ENCODE results near the gene CSNK1A1L. TPM values are rescaled to one million over a fixed set of nuclear protein-coding genes. Genes with fewer than 3 reads are reported as not detected.

CSNK1A1L gene
- total RNA-seq, 1 experiment from 2014 or later: not detected

DNA sequence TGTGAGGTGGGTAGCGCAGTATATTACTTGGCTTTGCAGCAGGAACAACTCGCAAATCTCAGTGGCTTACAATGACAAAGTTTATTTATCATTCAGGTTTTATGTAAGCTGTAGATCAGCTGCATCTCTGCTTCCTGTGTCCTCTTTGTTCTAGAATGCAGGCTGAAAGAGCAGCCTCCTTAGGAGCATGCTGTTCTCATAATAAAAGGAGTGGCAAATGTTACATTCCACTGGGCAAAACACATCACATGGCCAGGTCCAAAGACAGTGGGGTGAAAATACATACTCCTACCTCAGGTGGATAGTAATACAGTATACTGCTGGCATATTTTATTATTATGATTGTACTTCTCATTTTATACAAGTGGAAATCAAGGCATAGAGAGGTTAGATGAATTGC lies 1.2 kb upstream of the CSNK1A1L start:
- H3K9me3 ChIP-seq (ENCODE audit: control insufficient read depth in 1 of 2, insufficient read depth in 1 of 2, low read depth in 1 of 2, low read length in 2 of 2): no peaks in the 10 kb centered on the region
- no peak for ATAC-seq
- H3K36me3 ChIP-seq (ENCODE audit: control insufficient read depth in 1 of 2, insufficient read depth in 2 of 2, low read length in 2 of 2): no peaks in the 10 kb centered on the region
- no peak overlapping the region for H3K4me3 ChIP-seq (replicated peaks in 1 of 2; ENCODE audit: low read depth in 1 of 2, low read length in 2 of 2)
- BruUV-seq (replicated peaks): no TSS peak
- no peaks in the 10 kb centered on the region for H4K20me1 ChIP-seq (ENCODE audit: insufficient read depth)
- no peak for TF ChIP-seq CTCF (IDR thresholded peaks at IDR 0.05 in 2 of 3, conservative IDR thresholded peaks at IDR 0.05 in 1 of 3; ENCODE audit: borderline replicate concordance in 1 of 3, insufficient read depth in 1 of 3, low read depth in 2 of 3, low read length in 2 of 3)
- no peak for TF ChIP-seq ZNF274 (IDR thresholded peaks at IDR 0.05; ENCODE audit: low read depth, low read length)
- TF ChIP-seq SIN3A (IDR thresholded peaks at IDR 0.05; ENCODE audit: low read depth): no peak
- TF ChIP-seq SP1 (IDR thresholded peaks at IDR 0.05; ENCODE audit: low read depth): no peak
- TF ChIP-seq YY1 (IDR thresholded peaks at IDR 0.05; ENCODE audit: extremely low read depth, insufficient replicate concordance, low read depth, low read length): no peak
- no peak for TF ChIP-seq JUND (IDR thresholded peaks at IDR 0.05)
- TF ChIP-seq FOSL1 (IDR thresholded peaks at IDR 0.05; ENCODE audit: low read depth): no peak
- TF ChIP-seq, protein P1, sequence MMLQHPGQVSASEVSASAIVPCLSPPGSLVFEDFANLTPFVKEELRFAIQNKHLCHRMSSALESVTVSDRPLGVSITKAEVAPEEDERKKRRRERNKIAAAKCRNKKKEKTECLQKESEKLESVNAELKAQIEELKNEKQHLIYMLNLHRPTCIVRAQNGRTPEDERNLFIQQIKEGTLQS (IDR thresholded peaks at IDR 0.05): no peak
- no peak for TF ChIP-seq POLR2AphosphoS5 (IDR thresholded peaks at IDR 0.05; ENCODE audit: low read depth, low read length)
- no peak overlapping the region for H3K4me2 ChIP-seq (ENCODE audit: low read length)
- intact Hi-C loops (cut with micrococcal nuclease): loop anchor here (10.0 kb wide), 1 partner anchor 1478 kb away; no protein-coding TSS in a partner anchor
- ChIA-PET CTCF (no interaction called here), RAD21 (ENCODE audit: low non-redundant PET in 1 of 2, low total read pairs in 2 of 2, uncharacterized antibody in 2 of 2, unreplicated experiment in 2 of 2) (no interaction called here), POLR2A (no interaction called here)
- H2AFZ ChIP-seq (ENCODE audit: low read depth, low read length, poor library complexity, severe bottlenecking): no peak overlapping the region
- no peak overlapping the region for H3K27ac ChIP-seq (ENCODE audit: low read depth, low read length)
- no peaks in the 10 kb centered on the region for H3K79me2 ChIP-seq (ENCODE audit: insufficient read depth, low read length)
- no peaks in the 10 kb centered on the region for H3K9me2 ChIP-seq (ENCODE audit: insufficient read depth)
- H3K27me3 ChIP-seq (ENCODE audit: insufficient read depth, low read length): peaks cover 8% of the 10 kb centered on the region
- H3K9ac ChIP-seq (ENCODE audit: low read length): no peak overlapping the region
- H3K4me1 ChIP-seq (ENCODE audit: control insufficient read depth in 1 of 2, insufficient read depth in 2 of 2, low read length in 2 of 2): no peaks in the 10 kb centered on the region
- no peak for DNase-seq (ENCODE audit: low read depth, low spot score)
